Measurements from ENCODE around the gene PHF19. TPM values are rescaled to one million over a fixed set of nuclear protein-coding genes. Genes with fewer than 3 reads are reported as not detected.

PHF19 gene
- polyA plus RNA-seq, 1 donor from 2014 or later = 4.9 TPM

GRCh38 chr9:120905315-120906164 is 28.6 kb upstream of the PHF19 start:
- no peaks in the 10 kb centered on the region for H3K9me2 ChIP-seq (ENCODE audit: insufficient read depth, low read length)

DNA sequence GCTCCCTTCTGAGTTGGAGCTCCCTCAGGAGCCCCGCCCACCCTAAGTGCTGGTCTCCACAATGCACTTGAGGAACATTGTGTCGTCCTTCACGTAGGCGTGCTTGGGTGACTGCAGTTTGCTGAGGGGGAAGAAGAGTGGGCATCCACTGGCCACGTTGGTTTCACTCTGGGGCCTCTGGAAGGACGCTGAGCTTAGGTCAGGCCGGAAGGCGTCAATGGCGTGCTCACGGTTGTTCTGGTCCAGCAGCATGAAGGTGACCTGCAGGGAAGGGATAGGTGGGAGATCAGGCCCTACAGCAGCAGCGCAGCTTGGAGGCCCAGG is 28.0 kb upstream of the PHF19 start:
- Histone ChIP-seq H3K4me3 (ENCODE audit: low read length) (no peak overlapping the region), H3K9ac (ENCODE audit: low read length) (no peak overlapping the region), H3K9me2 (ENCODE audit: insufficient read depth, low read length) (no peaks in the 10 kb centered on the region), H2AFZ (ENCODE audit: low read depth, low read length) (no peak overlapping the region), H3K4me2 (ENCODE audit: low read length) (no peak overlapping the region), H3K36me3 (ENCODE audit: insufficient read depth, low read length) (no peaks in the 10 kb centered on the region), H3K27ac (ENCODE audit: low read length) (no peak overlapping the region), H3F3A (ENCODE audit: insufficient read depth, low read length, poor library complexity, severe bottlenecking) (no peaks in the 10 kb centered on the region), H4K20me1 (ENCODE audit: insufficient read depth) (no peaks in the 10 kb centered on the region), H3K79me2 (replicated peaks; ENCODE audit: insufficient read depth, low read length) (no peaks in the 10 kb centered on the region), H3K27me3 (ENCODE audit: insufficient read depth, low read depth, low read length) (no peaks in the 10 kb centered on the region), H3K9me3 (ENCODE audit: low read length) (no peaks in the 10 kb centered on the region)
- TF ChIP-seq MXI1 (conservative IDR thresholded peaks at IDR 0.05; ENCODE audit: poor library complexity, severe bottlenecking) (no peak), SMC3 (conservative IDR thresholded peaks at IDR 0.05; ENCODE audit: poor library complexity) (no peak), EZH2 (IDR thresholded peaks at IDR 0.05; ENCODE audit: borderline replicate concordance, insufficient read depth, low read length, poor library complexity, severe bottlenecking) (no peak), RAD21 (conservative IDR thresholded peaks at IDR 0.05) (no peak), POLR2AphosphoS5 (IDR thresholded peaks at IDR 0.05) (no peak), EP300 (conservative IDR thresholded peaks at IDR 0.05; ENCODE audit: poor library complexity, severe bottlenecking) (no peak), TAF1 (IDR thresholded peaks at IDR 0.05; ENCODE audit: low read depth) (no peak), REST (IDR thresholded peaks at IDR 0.05; ENCODE audit: borderline replicate concordance) (no peak)
- TF ChIP-seq, protein P1, sequence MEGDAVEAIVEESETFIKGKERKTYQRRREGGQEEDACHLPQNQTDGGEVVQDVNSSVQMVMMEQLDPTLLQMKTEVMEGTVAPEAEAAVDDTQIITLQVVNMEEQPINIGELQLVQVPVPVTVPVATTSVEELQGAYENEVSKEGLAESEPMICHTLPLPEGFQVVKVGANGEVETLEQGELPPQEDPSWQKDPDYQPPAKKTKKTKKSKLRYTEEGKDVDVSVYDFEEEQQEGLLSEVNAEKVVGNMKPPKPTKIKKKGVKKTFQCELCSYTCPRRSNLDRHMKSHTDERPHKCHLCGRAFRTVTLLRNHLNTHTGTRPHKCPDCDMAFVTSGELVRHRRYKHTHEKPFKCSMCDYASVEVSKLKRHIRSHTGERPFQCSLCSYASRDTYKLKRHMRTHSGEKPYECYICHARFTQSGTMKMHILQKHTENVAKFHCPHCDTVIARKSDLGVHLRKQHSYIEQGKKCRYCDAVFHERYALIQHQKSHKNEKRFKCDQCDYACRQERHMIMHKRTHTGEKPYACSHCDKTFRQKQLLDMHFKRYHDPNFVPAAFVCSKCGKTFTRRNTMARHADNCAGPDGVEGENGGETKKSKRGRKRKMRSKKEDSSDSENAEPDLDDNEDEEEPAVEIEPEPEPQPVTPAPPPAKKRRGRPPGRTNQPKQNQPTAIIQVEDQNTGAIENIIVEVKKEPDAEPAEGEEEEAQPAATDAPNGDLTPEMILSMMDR (IDR thresholded peaks at IDR 0.05; ENCODE audit: poor library complexity, severe bottlenecking) = no peak

More at GRCh38 chr9:120905315-120906164, 28.6 kb upstream of the PHF19 start:
- Histone ChIP-seq H3K36me3 (ENCODE audit: insufficient read depth, low read length) (no peaks in the 10 kb centered on the region), H3K4me2 (ENCODE audit: low read length) (no peak overlapping the region), H2AFZ (ENCODE audit: low read depth, low read length) (no peak overlapping the region), H3K27me3 (ENCODE audit: insufficient read depth, low read depth, low read length) (no peaks in the 10 kb centered on the region), H4K20me1 (ENCODE audit: insufficient read depth) (no peaks in the 10 kb centered on the region), H3K9ac (ENCODE audit: low read length) (no peak overlapping the region), H3F3A (ENCODE audit: insufficient read depth, low read length, poor library complexity, severe bottlenecking) (no peaks in the 10 kb centered on the region), H3K79me2 (replicated peaks; ENCODE audit: insufficient read depth, low read length) (no peaks in the 10 kb centered on the region), H3K27ac (ENCODE audit: low read length) (no peak overlapping the region), H3K9me3 (ENCODE audit: low read length) (no peaks in the 10 kb centered on the region), H3K4me3 (ENCODE audit: low read length) (no peak overlapping the region)
- TF ChIP-seq TAF1 (IDR thresholded peaks at IDR 0.05; ENCODE audit: low read depth) = no peak
- TF ChIP-seq EP300 (conservative IDR thresholded peaks at IDR 0.05; ENCODE audit: poor library complexity, severe bottlenecking) = no peak

All from neural cell (in vitro differentiated cells).